Left ventricle myocardium inferior (tissue), 1 donor: ENCODE results near the gene ZW10. TPM values are rescaled to one million over a fixed set of nuclear protein-coding genes. Genes with fewer than 3 reads are reported as not detected.
"Not testable (repeated sequence)": the region's sequence is repeated elsewhere in the genome, so short reads cannot be mapped to it uniquely, and the experiment has no call there.

Source experiments
- DNase-seq: peaks from one replicate; pipeline ENCODE4 v3.0.0-alpha.2; 2020
- H3K27ac ChIP-seq: fragments of 200-600 bp; replicated peaks from 2 replicates; pipeline ENCODE4 v1.8.0; 2021
- H3K27me3 ChIP-seq: fragments of 200-600 bp; 2 replicates; pipeline ENCODE4 v1.8.0; 2021; ENCODE audit warnings: low read depth
- H3K36me3 ChIP-seq: fragments of 200-600 bp; 2 replicates; pipeline ENCODE4 v1.8.0; 2021
- H3K4me1 ChIP-seq: fragments of 200-600 bp; 2 replicates; pipeline ENCODE4 v1.8.0; 2021
- H3K4me3 ChIP-seq: fragments of 200-600 bp; 2 replicates; pipeline ENCODE4 v1.8.0; 2021; ENCODE audit warnings: mild to moderate bottlenecking, moderate library complexity
- H3K9me3 ChIP-seq: fragments of 200-600 bp; replicated peaks from 2 replicates; pipeline ENCODE4 v1.8.0; 2021
- intact Hi-C: fragments of 100-400 bp; cut with micrococcal nuclease; formaldehyde crosslinking; loops from one replicate; pipeline ENCODE4 v1.11.0; 2022
- total RNA-seq: library from RNA; stranded (reverse); fragmentation: NEBNext Ultra II Directional; extraction: Animal tissue kit (Norgen Biotek cat#: 25700); gene quantifications from one replicate; pipeline ENCODE4 v1.2.1, GENCODE V29; 2021
- TF ChIP-seq, protein P1 (sequence below): fragments of 200-600 bp; IDR thresholded peaks from 2 replicates; pipeline ENCODE4 v1.8.0; 2021; ENCODE audit warnings: antibody characterized with exemption, mild to moderate bottlenecking, borderline replicate concordance
- donor health status: DM: no; HTN: yes; CAD: no; lungs with severe emphysema.

The ZW10 gene
- total RNA-seq, 1 donor from 2014 or later: 8.6 TPM

DNA sequence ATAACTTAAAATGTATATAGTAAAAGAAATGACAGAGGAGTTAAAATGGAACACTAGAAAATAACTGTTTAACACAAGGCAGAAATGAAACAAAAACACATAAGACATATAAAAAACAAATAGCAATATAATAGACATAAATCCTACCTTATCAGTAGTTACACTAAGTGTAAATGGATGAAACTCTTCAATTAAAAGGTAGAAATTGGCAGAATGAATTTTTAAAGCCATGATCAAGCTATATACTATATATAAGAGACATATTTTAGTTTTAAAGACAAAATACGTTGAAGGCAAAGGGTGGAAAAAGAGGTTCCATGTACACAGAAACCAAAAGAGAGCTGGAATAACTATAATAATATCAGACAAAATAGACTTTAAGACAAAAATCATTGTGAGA lies 62.5 kb downstream of the ZW10 start:
- H3K27ac ChIP-seq: no peak overlapping the region
- intact Hi-C loops: no loop called here
- H3K27me3 ChIP-seq: no peaks in the 10 kb centered on the region
- no peak for DNase-seq
- H3K9me3 ChIP-seq: peaks cover 36% of the 10 kb centered on the region
- H3K4me3 ChIP-seq: no peak overlapping the region
- TF ChIP-seq, protein P1, sequence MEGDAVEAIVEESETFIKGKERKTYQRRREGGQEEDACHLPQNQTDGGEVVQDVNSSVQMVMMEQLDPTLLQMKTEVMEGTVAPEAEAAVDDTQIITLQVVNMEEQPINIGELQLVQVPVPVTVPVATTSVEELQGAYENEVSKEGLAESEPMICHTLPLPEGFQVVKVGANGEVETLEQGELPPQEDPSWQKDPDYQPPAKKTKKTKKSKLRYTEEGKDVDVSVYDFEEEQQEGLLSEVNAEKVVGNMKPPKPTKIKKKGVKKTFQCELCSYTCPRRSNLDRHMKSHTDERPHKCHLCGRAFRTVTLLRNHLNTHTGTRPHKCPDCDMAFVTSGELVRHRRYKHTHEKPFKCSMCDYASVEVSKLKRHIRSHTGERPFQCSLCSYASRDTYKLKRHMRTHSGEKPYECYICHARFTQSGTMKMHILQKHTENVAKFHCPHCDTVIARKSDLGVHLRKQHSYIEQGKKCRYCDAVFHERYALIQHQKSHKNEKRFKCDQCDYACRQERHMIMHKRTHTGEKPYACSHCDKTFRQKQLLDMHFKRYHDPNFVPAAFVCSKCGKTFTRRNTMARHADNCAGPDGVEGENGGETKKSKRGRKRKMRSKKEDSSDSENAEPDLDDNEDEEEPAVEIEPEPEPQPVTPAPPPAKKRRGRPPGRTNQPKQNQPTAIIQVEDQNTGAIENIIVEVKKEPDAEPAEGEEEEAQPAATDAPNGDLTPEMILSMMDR: no peak
- no peaks in the 10 kb centered on the region for H3K4me1 ChIP-seq
- H3K36me3 ChIP-seq: peaks cover 46% of the 10 kb centered on the region

DNA sequence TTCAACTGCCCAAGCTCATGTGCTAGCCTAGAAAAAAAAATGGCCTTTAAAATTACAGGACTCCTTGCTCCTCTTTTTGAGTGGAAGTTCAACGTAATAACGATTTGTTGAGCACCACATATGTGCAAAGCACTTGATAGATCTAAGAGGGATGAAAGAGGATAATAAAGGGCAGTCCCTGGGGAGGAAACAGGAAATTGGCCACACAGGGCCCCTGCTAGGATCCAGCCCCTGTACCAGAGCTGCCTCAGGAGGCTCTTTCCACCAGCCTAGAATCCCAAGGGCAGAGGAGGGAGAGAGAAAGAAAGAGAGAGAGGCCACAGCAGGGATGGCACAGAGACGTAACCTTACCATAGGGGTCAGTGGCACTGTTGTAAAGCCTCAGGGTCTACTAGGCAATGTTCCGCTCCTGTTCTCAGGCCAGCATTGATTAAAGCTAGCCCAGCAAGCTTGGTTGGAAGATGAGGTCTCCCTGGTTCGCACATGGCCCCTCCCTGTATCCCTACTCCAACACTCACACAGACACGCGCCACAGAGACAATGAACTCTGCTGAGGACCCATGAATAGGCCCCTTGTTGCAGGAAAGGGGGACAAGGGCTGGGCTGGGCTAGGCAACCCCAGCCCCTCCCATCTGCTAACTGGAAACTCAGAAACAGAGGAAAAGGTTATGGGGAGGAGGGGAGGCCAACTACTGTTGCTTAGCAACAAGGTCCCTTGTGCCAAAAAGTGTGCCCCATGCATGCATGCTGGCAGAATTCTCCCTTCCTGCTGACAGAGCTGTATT lies 67.4 kb downstream of the ZW10 start, which contains the start of gene TMPRSS5:
Gene TMPRSS5 (minus strand): TSS at position 438 of the 785 bp plus-strand sequence. CDS start 84 bp downstream, at position 354.
- H3K4me1 ChIP-seq: no peaks in the 10 kb centered on the region
- no peak within 1 kb of the TSS for H3K27ac ChIP-seq
- DNase-seq: no peak
- H3K9me3 ChIP-seq: peaks cover 27% of the 10 kb centered on the region
- no peaks in the 10 kb centered on the region for H3K27me3 ChIP-seq
- peaks cover 23% of the 10 kb centered on the region for H3K36me3 ChIP-seq
- TF ChIP-seq, protein P1: no peak
- no peak within 1 kb of the TSS for H3K4me3 ChIP-seq
- intact Hi-C loops: no loop called here

- H3K9me3 ChIP-seq, H3K4me3 ChIP-seq, intact Hi-C loops, DNase-seq, H3K4me1 ChIP-seq, H3K36me3 ChIP-seq, H3K27ac ChIP-seq, H3K27me3 ChIP-seq: not testable (repeated sequence)
Observed at GRCh38 chr11:113703551-113703950, 69.9 kb downstream of the ZW10 start.

DNA sequence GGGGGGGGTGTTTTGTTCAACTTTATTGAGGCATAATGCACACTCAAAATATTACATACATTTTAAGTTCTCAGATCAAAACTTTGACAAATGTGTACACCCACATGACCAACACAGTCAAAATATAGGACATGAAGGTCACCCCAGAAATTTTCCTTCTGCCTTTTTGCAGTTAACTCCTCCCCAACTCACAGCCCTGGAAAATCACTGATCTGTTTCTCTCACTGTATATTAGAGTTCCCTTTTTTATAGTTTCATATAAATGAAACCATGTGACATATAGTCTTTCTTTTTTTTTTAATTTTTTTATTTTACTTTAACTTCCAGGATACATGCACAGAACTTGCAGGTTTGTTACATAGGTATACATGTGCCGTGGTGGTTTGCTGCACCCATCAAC lies 72.0 kb downstream of the ZW10 start:
- H3K36me3 ChIP-seq: peaks cover 3% of the 10 kb centered on the region
- H3K4me1 ChIP-seq: no peaks in the 10 kb centered on the region
- DNase-seq: no peak
- no peaks in the 10 kb centered on the region for H3K27me3 ChIP-seq
- H3K9me3 ChIP-seq: no peaks in the 10 kb centered on the region
- no peak overlapping the region for H3K4me3 ChIP-seq
- TF ChIP-seq, protein P1: no peak
- no peak overlapping the region for H3K27ac ChIP-seq
- intact Hi-C loops: no loop called here

GRCh38 chr11:113698515-113698914 lies 75.0 kb downstream of the ZW10 start:
- TF ChIP-seq, protein P1: no peak
- no peaks in the 10 kb centered on the region for H3K9me3 ChIP-seq
- no peak overlapping the region for H3K27ac ChIP-seq
- H3K27me3 ChIP-seq: no peaks in the 10 kb centered on the region
- H3K4me3 ChIP-seq: no peak overlapping the region
- peaks cover 7% of the 10 kb centered on the region for H3K36me3 ChIP-seq
- intact Hi-C loops: no loop called here
- DNase-seq: no peak
- no peaks in the 10 kb centered on the region for H3K4me1 ChIP-seq

GRCh38 chr11:113697756-113698407 lies 75.6 kb downstream of the ZW10 start:
- no peak overlapping the region for H3K27ac ChIP-seq
- DNase-seq: no peak
- H3K4me3 ChIP-seq: no peak overlapping the region
- peaks cover 7% of the 10 kb centered on the region for H3K36me3 ChIP-seq
- TF ChIP-seq, protein P1: no peak
- no peaks in the 10 kb centered on the region for H3K27me3 ChIP-seq
- no peaks in the 10 kb centered on the region for H3K4me1 ChIP-seq
- no peaks in the 10 kb centered on the region for H3K9me3 ChIP-seq
- intact Hi-C loops: no loop called here
